GM10248 (cell line): Measurements from ENCODE around the gene CNTN4.
A peak's percentile ranks its signal among the peaks of the same experiment; 100 is the strongest.

Source experiments
- CTCF ChIA-PET: fragments of 300-600 bp; sonication (Branson Sonifier 250); formaldehyde crosslinking; extraction: SDS; loops from one replicate; lab custom pipeline; 2021; ENCODE audit warnings: antibody characterized with exemption; lab: Yijun Ruan, JAX
- POLR2A ChIA-PET: fragments of 350-650 bp; sonication (Branson Sonifier 250); formaldehyde crosslinking; extraction: SDS; loops from one replicate; lab custom pipeline; 2020; ENCODE audit warnings: antibody characterized with exemption; lab: Yijun Ruan, JAX
- DNase-seq: peaks from one replicate; pipeline ENCODE4 v3.0.0; 2012; ENCODE audit errors: extremely low spot score
- TF ChIP-seq, protein P1 (sequence below): IDR thresholded peaks from 2 replicates; pipeline ENCODE4 v1.5.1; 2012; ENCODE audit warnings: mild to moderate bottlenecking, low read depth; ENCODE audit errors: extremely low read depth, missing control alignments, control extremely low read depth

CNTN4 gene

DNA sequence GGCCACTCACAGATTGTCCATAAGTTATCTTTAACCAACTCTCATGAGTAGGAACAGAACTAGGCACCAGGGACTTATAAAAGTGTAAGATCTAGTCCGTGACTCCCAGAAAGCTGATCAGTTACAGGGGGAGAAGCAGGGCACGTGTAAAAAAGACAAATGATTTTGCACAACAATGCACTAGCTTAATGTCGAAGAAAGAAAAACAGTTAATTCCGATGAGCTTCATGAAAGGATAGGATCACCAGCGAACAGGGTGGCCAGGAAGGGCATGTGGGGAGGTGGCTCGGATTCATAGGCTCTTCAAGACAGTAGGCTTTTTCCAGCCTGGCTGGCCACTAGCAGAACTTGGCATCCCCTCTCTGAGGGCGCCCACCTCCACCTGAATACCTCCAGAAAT is 921.5 kb downstream of the CNTN4 start:
- ChIA-PET CTCF (interaction anchor here (1.1 to 1.5 kb wide), 3 partner anchors 10 to 21 kb away, joined by 3 read pairs; no protein-coding TSS in a partner anchor), POLR2A (no interaction called here)
- DNase-seq, result no peak
- TF ChIP-seq, protein P1, sequence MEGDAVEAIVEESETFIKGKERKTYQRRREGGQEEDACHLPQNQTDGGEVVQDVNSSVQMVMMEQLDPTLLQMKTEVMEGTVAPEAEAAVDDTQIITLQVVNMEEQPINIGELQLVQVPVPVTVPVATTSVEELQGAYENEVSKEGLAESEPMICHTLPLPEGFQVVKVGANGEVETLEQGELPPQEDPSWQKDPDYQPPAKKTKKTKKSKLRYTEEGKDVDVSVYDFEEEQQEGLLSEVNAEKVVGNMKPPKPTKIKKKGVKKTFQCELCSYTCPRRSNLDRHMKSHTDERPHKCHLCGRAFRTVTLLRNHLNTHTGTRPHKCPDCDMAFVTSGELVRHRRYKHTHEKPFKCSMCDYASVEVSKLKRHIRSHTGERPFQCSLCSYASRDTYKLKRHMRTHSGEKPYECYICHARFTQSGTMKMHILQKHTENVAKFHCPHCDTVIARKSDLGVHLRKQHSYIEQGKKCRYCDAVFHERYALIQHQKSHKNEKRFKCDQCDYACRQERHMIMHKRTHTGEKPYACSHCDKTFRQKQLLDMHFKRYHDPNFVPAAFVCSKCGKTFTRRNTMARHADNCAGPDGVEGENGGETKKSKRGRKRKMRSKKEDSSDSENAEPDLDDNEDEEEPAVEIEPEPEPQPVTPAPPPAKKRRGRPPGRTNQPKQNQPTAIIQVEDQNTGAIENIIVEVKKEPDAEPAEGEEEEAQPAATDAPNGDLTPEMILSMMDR, result no peak

DNA sequence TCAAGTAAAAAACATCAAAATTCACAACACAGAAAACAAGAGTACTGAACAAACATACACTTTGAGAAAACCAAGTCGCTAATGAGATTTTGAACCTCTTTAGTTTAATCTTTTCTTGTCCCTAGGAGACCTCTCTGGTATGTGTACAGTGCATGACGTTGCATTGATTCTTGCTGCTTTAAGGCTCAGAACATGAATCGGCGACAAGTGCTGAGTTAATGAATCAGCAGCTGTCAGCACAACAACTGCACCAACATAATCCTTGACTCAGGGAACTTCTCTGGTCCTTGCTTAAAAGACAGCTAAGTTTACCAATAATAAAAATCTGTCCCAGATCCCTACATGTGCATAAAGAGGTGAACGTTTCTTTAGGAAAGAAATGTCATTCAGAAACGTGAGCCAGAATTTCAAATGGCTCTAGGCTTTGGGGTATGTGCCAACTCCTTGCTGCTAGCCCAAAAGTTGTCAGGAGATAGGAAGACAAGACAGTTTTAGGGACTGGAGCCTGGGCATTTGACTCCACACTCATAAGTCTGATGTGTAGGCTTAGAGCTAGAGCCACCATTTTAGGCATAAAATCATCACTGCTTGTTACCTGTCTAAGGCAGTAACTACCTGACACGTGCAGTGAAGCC is 924.6 kb downstream of the CNTN4 start:
- POLR2A ChIA-PET, result no interaction called here
- DNase-seq, result no peak
- CTCF ChIA-PET, result no interaction called here
- TF ChIP-seq, protein P1, result no peak

DNA sequence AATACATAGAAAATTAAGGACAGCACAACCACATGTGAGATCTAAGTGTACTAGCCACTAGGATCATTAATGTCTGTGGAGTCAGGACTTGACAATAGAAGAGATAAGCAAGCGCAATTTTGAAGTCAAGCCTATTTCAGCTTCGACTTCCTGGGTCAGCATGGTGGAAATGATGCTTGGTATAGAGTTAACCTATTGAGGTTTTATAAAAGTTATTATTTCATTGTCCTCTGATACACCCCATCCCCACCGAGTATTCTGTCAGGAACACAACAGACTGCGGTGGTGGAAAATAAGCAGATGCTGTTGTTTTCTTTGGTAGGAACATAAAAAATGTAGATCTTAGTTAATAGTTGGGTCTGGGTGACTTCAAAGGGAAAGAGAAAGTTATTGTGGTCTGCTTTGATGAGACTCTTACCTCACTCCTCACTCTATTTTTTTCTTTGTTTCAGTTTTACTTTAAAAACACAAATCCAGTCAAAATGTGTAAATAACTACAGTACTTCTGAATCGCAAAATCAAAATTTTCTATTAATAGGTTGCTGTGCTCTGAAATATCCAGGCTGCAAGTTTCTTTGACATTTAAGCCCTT is 929.4 kb downstream of the CNTN4 start:
- TF ChIP-seq, protein P1, result no peak
- DNase-seq, result peak; percentile 38
- ChIA-PET POLR2A (no interaction called here), CTCF (interaction anchor here (1.4 kb wide), 1 partner anchor 17 kb away, joined by 4 read pairs; no protein-coding TSS in a partner anchor)

DNA sequence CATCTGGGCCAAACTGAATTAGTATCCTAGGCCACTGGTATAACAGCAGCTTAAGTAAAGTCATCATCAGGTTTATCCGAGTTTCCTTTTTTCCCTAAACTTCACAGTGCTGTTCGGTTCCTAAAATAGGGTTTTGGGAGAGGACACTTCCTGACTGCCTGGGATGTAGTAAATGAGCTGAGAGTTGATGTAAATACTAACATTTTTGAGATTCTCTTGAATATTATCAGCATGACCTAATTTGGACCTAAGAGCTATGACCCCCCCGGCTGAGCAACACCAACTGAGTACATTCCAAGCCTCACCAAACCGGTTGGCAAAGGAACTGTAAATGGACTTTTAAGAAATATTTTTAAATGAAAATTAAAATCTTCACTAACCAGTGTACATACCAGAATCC is 932.7 kb downstream of the CNTN4 start:
- TF ChIP-seq, protein P1, result no peak
- no peak for DNase-seq
- POLR2A ChIA-PET, result no interaction called here
- CTCF ChIA-PET, result no interaction called here

DNA sequence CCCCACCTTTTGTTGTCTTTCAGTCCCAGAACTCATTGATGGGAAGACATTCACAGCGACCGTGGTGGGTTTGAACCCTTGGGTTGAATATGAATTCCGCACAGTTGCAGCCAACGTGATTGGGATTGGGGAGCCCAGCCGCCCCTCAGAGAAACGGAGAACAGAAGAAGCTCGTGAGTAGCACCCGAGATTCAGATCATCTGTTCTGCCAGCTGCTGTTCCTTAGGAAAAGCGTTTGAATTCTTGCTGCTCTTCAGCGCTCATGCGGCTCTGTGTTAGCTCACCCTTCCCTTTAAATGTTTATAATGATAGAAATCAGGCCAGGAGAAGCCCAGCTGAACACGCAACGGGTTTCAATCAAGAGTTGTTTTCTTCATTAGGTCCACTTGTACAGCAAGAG is 938.5 kb downstream of the CNTN4 start:
- ChIA-PET POLR2A (no interaction called here), CTCF (no interaction called here)
- DNase-seq, result no peak
- TF ChIP-seq, protein P1, result no peak

DNA sequence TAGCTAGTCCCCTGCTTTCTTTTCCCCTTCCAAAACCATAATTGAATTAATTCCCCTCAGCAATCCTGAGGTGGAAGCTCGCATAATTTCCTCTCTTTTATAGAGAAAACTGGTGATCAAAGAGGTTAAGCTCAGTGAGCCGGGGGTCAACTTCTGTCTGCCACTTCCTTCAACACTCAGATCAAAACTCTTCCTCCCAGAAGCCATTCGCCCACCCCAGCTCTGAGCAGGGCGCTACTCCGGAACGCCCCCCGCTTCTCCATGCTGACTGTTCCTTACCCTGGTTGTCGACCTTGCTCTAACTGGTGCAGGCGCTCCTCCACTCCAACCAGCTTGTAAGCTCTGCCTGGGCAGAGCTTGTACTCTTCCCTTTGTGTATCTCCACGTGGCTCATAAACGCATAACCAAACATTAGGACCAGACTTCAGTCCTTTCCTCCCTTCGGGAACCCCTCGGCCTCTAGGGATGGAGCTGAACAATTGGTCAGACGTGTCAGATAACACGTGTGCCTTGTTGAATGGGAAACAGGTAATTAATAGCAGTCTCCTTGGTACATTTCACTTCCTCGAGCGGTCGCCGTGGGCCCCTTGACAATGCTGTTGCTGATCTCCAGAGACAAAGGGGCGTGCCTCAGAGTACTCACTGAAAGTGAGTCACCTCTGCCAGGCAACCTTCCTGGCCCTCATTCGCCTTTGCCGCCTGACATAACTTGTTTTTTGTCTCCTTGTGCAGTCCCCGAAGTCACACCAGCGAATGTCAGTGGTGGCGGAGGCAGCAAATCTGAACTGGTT is 939.7 kb downstream of the CNTN4 start:
- POLR2A ChIA-PET, result no interaction called here
- CTCF ChIA-PET, result no interaction called here
- TF ChIP-seq, protein P1, result no peak
- no peak for DNase-seq
